ENCODE measurements around the gene SPTB.

SPTB gene

GRCh38 chr14:64714432-64715025 lies 165.2 kb downstream of the SPTB start:
- peaks cover 30% of the 10 kb centered on the region for H3K27me3 Mint-ChIP-seq (ENCODE audit: low read depth)
- no peak for DNase-seq (ENCODE audit: low spot score)
- H3K9me3 Mint-ChIP-seq: peaks cover 30% of the 10 kb centered on the region
- H3K4me1 Mint-ChIP-seq (ENCODE audit: low read depth): peaks cover 24% of the 10 kb centered on the region
- no peak overlapping the region for H3K27ac Mint-ChIP-seq
- H3K4me3 Mint-ChIP-seq: no peak overlapping the region
- H3K36me3 Mint-ChIP-seq (ENCODE audit: low read depth): peaks cover 25% of the 10 kb centered on the region

DNA sequence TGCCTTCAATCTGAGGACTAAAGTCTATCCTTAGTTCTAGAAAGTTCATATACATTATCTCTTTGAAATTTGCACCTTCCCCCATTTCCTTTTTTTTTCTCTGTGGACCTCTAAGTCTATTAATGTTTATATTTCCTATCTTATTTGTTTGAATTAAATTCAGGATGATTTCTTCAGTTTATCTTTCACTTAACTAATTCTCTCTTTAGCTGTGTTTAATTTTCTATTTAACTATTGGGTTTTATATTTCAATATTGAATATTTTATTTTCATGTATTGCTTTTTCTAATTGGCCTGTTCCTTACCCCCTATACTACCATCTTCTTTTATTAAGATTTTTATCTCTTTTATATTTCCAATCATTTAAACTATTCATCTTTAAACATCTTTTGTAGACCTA lies 166.0 kb downstream of the SPTB start:
- peaks cover 32% of the 10 kb centered on the region for H3K27me3 Mint-ChIP-seq (ENCODE audit: low read depth)
- peaks cover 30% of the 10 kb centered on the region for H3K9me3 Mint-ChIP-seq
- no peak for DNase-seq (ENCODE audit: low spot score)
- H3K4me1 Mint-ChIP-seq (ENCODE audit: low read depth): peaks cover 33% of the 10 kb centered on the region
- peaks cover 25% of the 10 kb centered on the region for H3K36me3 Mint-ChIP-seq (ENCODE audit: low read depth)
- no peak overlapping the region for H3K27ac Mint-ChIP-seq
- no peak overlapping the region for H3K4me3 Mint-ChIP-seq

GRCh38 chr14:64711039-64711438 lies 168.7 kb downstream of the SPTB start:
- peaks cover 30% of the 10 kb centered on the region for H3K9me3 Mint-ChIP-seq
- no peak for DNase-seq (ENCODE audit: low spot score)
- peaks cover 37% of the 10 kb centered on the region for H3K4me1 Mint-ChIP-seq (ENCODE audit: low read depth)
- H3K36me3 Mint-ChIP-seq (ENCODE audit: low read depth): peaks cover 25% of the 10 kb centered on the region
- H3K27me3 Mint-ChIP-seq (ENCODE audit: low read depth): peaks cover 43% of the 10 kb centered on the region
- H3K27ac Mint-ChIP-seq: no peak overlapping the region
- no peak overlapping the region for H3K4me3 Mint-ChIP-seq

GRCh38 chr14:64709126-64709525 lies 170.6 kb downstream of the SPTB start:
- peak overlapping the region; percentile 70 for H3K4me3 Mint-ChIP-seq
- no peak for DNase-seq (ENCODE audit: low spot score)
- peaks cover 38% of the 10 kb centered on the region for H3K4me1 Mint-ChIP-seq (ENCODE audit: low read depth)
- H3K27ac Mint-ChIP-seq: peak overlapping the region; percentile 67
- H3K9me3 Mint-ChIP-seq: peaks cover 24% of the 10 kb centered on the region
- H3K36me3 Mint-ChIP-seq (ENCODE audit: low read depth): peaks cover 22% of the 10 kb centered on the region
- H3K27me3 Mint-ChIP-seq (ENCODE audit: low read depth): peaks cover 49% of the 10 kb centered on the region

DNA sequence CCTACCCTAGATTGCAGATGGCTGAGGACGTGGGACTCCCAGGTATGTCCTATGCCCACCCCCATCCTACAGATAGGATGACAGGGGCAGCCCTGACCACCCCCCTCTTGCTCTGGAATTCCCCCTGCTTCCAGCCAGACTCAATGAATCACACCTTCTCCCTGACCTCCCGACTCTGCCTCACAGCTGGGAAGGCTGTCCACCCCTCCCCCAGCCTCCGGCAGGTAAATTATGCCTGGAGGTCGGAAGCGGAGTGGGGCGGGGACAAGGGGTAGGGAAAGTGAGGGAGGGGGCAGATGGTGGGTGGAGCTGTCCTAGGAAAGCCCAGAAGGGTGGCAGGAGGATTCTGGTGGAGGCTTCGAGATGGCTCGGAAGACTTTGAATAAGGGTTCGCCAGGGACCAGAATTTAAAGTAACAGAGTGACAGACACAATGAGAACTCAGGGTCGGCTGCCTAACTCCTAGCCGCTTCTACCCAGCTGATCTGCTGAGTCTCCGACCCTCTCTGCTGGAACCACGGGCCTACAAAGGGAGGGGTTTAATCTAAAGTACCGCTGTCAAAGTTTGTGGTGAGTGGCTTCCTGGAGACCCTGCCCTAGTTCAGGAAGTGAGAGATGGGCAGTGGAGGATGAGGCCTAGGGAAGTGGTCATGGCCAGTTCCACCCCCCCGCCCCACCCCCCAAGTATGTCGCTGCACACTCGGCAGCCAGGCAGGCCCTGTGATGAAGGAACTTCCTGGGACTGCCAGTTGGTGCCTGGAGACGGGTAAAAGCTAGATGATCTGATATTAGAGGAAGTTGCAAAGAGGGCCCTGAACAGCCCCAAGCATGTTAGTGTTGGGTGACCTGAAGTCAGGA lies 171.3 kb downstream of the SPTB start:
- H3K9me3 Mint-ChIP-seq: peaks cover 16% of the 10 kb centered on the region
- H3K36me3 Mint-ChIP-seq (ENCODE audit: low read depth): peaks cover 17% of the 10 kb centered on the region
- peaks cover 52% of the 10 kb centered on the region for H3K27me3 Mint-ChIP-seq (ENCODE audit: low read depth)
- H3K4me3 Mint-ChIP-seq: peak overlapping the region; percentile 70
- H3K4me1 Mint-ChIP-seq (ENCODE audit: low read depth): peaks cover 42% of the 10 kb centered on the region
- no peak for DNase-seq (ENCODE audit: low spot score)
- H3K27ac Mint-ChIP-seq: peak overlapping the region; percentile 67

DNA sequence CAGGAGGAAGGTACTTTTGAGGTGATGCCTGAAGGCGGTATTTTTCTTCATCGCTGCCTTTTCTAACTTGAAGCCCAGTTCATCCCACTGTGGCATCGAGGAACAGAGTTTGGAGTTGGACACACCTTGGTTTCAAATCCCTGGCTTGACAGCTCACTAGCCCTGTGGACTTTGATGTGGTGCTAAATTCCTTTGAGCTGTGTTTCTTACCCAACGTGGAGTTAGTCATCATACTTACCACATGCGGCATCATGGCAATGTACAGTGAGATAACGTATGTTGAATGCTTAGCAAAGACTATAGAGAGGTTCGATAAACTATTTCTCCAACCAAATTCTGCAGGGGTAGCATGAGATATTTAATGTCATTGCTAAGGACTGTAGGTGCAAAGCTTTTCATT lies 172.0 kb downstream of the SPTB start:
- peak overlapping the region; percentile 70 for H3K4me3 Mint-ChIP-seq
- peaks cover 47% of the 10 kb centered on the region for H3K4me1 Mint-ChIP-seq (ENCODE audit: low read depth)
- peaks cover 9% of the 10 kb centered on the region for H3K9me3 Mint-ChIP-seq
- H3K27me3 Mint-ChIP-seq (ENCODE audit: low read depth): peaks cover 52% of the 10 kb centered on the region
- peaks cover 15% of the 10 kb centered on the region for H3K36me3 Mint-ChIP-seq (ENCODE audit: low read depth)
- no peak overlapping the region for H3K27ac Mint-ChIP-seq
- no peak for DNase-seq (ENCODE audit: low spot score)

- DNase-seq (ENCODE audit: low spot score): no peak
- Mint-ChIP-seq H3K27ac (no peak overlapping the region), H3K36me3 (ENCODE audit: low read depth) (peaks cover 6% of the 10 kb centered on the region), H3K9me3 (no peaks in the 10 kb centered on the region), H3K4me1 (ENCODE audit: low read depth) (peaks cover 50% of the 10 kb centered on the region), H3K27me3 (ENCODE audit: low read depth) (peaks cover 50% of the 10 kb centered on the region), H3K4me3 (peak overlapping the region; percentile 80)
These were observed 173.0 kb downstream of the SPTB start for GRCh38 chr14:64706593-64707193.

DNA sequence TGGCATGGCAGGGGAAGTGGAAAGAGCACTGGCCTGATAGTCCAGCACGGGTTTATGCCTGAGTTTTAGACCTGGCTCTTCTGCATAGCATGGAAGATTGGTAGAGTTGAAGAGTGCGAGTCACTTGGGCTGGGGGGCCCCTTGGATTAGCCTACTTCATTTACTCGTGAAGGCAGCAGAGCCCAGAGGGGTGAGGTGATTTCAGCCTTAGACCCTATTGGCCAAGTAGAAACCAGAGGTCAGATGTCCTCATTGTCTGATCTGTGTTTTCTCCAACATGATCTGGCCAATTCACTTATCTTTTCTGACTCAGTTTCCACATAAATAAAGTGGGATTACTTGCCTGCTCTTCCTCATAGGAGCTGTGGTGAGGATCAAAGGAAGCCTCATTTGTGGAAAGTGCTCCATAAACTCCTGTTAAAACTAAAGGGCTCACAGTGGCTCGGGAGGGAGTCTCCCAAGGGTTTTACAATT lies 173.6 kb downstream of the SPTB start:
- Mint-ChIP-seq H3K4me1 (ENCODE audit: low read depth) (peaks cover 50% of the 10 kb centered on the region), H3K27me3 (ENCODE audit: low read depth) (peaks cover 54% of the 10 kb centered on the region), H3K4me3 (peak overlapping the region; percentile 80), H3K9me3 (no peaks in the 10 kb centered on the region), H3K36me3 (ENCODE audit: low read depth) (peaks cover 6% of the 10 kb centered on the region), H3K27ac (no peak overlapping the region)
- no peak for DNase-seq (ENCODE audit: low spot score)

- H3K27me3 Mint-ChIP-seq (ENCODE audit: low read depth): peaks cover 56% of the 10 kb centered on the region
- no peak overlapping the region for H3K27ac Mint-ChIP-seq
- H3K9me3 Mint-ChIP-seq: no peaks in the 10 kb centered on the region
- H3K36me3 Mint-ChIP-seq (ENCODE audit: low read depth): peaks cover 5% of the 10 kb centered on the region
- H3K4me1 Mint-ChIP-seq (ENCODE audit: low read depth): peaks cover 53% of the 10 kb centered on the region
- peak overlapping the region; percentile 80 for H3K4me3 Mint-ChIP-seq
- no peak for DNase-seq (ENCODE audit: low spot score)
These were observed 174.2 kb downstream of the SPTB start for GRCh38 chr14:64705381-64706118.

- Mint-ChIP-seq H3K27ac (no peak overlapping the region), H3K27me3 (ENCODE audit: low read depth) (peaks cover 62% of the 10 kb centered on the region)
These were observed 174.8 kb downstream of the SPTB start for GRCh38 chr14:64704743-64705380.

GRCh38 chr14:64704143-64704742 lies 175.5 kb downstream of the SPTB start, which contains the start of gene PLEKHG3:
Gene PLEKHG3, plus strand, starts transcription at chr14:64704424. Its CDS starts 23,208 bp downstream, at chr14:64727632.
- H3K27me3 Mint-ChIP-seq (ENCODE audit: low read depth): peaks cover 60% of the 10 kb centered on the region
- peaks cover 3% of the 10 kb centered on the region for H3K36me3 Mint-ChIP-seq (ENCODE audit: low read depth)
- H3K4me1 Mint-ChIP-seq (ENCODE audit: low read depth): peaks cover 50% of the 10 kb centered on the region
- no peak within 1 kb of the TSS for H3K27ac Mint-ChIP-seq
- no peak for DNase-seq (ENCODE audit: low spot score)
- H3K9me3 Mint-ChIP-seq: no peaks in the 10 kb centered on the region
- H3K4me3 Mint-ChIP-seq: peak within 1 kb of the TSS; percentile 80

More at GRCh38 chr14:64704743-64705380, 174.8 kb downstream of the SPTB start:
- Mint-ChIP-seq H3K4me1 (ENCODE audit: low read depth) (peaks cover 55% of the 10 kb centered on the region), H3K4me3 (peak overlapping the region; percentile 80), H3K9me3 (no peaks in the 10 kb centered on the region), H3K36me3 (ENCODE audit: low read depth) (peaks cover 3% of the 10 kb centered on the region)
- no peak for DNase-seq (ENCODE audit: low spot score)

- H3K4me1 Mint-ChIP-seq (ENCODE audit: low read depth): peaks cover 50% of the 10 kb centered on the region
- H3K27me3 Mint-ChIP-seq (ENCODE audit: low read depth): peaks cover 67% of the 10 kb centered on the region
- H3K4me3 Mint-ChIP-seq: peak overlapping the region; percentile 73
- peaks cover 3% of the 10 kb centered on the region for H3K36me3 Mint-ChIP-seq (ENCODE audit: low read depth)
- no peak overlapping the region for H3K27ac Mint-ChIP-seq
- no peaks in the 10 kb centered on the region for H3K9me3 Mint-ChIP-seq
- DNase-seq (ENCODE audit: low spot score): no peak
These were observed 176.1 kb downstream of the SPTB start for GRCh38 chr14:64703395-64704142.

Data from T-helper 2 cell treated with Interferon-gamma antibody and Interleukin-4, amounts not matched to agents 5 μg/mL and 100 μg/mL, for 36 hours (primary cell).